Measurements from ENCODE around the gene PDE9A.

Gene PDE9A

DNA sequence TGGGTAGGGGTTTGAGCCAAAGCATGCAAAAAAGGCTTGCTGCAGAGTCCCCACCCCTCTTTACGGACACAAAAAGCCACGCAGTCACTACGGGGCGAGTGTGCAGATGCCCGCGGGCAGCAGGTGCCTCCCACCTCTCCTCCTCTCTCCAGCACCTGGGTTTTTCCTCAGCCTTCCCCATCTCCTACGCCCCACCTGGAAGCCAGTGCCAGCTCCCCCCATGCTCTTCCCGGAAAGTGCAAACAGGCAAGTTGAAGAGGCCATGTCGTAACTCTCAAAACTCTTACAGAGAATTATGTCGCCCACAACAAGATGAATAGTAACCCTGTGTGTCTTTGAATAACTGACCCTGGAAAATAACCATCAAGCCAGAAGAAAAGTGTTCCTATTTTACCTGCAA, 82.5 kb downstream of the PDE9A start:
- no peak for DNase-seq (ENCODE audit: extremely low spot score)
- POLR2A ChIA-PET, result no interaction called here
- TF ChIP-seq HDGF (IDR thresholded peaks at IDR 0.05; ENCODE audit: borderline replicate concordance) (no peak), ELF4 (IDR thresholded peaks at IDR 0.05) (no peak), TARDBP (IDR thresholded peaks at IDR 0.05) (no peak), LEF1 (IDR thresholded peaks at IDR 0.05; ENCODE audit: borderline replicate concordance) (no peak), NFRKB (IDR thresholded peaks at IDR 0.05) (no peak), L3MBTL2 (conservative IDR thresholded peaks at IDR 0.05) (no peak), CTBP1 (IDR thresholded peaks at IDR 0.05; ENCODE audit: borderline replicate concordance) (no peak), FOXM1 (IDR thresholded peaks at IDR 0.05; ENCODE audit: borderline replicate concordance) (no peak)
- TF ChIP-seq, protein P1, sequence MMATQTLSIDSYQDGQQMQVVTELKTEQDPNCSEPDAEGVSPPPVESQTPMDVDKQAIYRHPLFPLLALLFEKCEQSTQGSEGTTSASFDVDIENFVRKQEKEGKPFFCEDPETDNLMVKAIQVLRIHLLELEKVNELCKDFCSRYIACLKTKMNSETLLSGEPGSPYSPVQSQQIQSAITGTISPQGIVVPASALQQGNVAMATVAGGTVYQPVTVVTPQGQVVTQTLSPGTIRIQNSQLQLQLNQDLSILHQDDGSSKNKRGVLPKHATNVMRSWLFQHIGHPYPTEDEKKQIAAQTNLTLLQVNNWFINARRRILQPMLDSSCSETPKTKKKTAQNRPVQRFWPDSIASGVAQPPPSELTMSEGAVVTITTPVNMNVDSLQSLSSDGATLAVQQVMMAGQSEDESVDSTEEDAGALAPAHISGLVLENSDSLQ (IDR thresholded peaks at IDR 0.05), result no peak
- CTCF ChIA-PET, result no interaction called here

DNA sequence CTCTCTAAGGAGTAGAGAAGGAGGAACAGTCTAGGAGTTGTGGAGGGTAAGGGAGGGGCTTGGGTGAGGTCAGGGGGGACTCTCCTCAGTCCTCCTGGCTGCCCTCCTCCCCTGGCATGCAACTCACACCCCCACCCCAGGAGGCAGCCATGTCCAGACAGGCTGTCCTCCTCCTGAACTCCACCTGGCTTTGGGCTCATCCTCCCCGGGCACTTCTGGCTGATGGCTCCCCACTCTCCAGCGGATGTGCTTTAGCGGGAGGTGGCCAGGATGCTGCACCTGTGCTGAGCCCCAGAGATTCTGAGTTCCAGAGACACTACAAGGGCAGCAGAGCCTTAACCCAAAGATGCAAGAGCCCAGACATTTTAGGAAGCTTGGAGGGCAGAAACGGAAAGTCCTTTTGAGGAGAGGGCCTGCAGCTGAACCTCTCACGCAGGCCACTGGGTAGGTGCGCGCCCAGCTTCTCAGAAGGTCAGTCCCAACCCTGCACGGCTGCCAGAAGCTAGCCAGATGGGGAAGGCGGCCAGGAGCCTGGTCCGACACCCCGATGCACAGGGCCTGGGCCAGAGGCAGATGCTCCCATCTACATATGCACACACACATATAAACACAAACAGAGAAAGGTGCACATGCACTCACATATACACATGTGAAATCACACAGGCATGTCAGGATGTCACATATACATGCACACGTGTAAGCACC, 83.4 kb downstream of the PDE9A start:
- ChIA-PET POLR2A (no interaction called here), CTCF (no interaction called here)
- no peak for TF ChIP-seq ARNT (IDR thresholded peaks at IDR 0.05)
- no peak for TF ChIP-seq FOXK2 (IDR thresholded peaks at IDR 0.05)
- TF ChIP-seq FOXM1 (IDR thresholded peaks at IDR 0.05; ENCODE audit: borderline replicate concordance), result no peak
- TF ChIP-seq SP1 (IDR thresholded peaks at IDR 0.05), result no peak
- no peak for TF ChIP-seq NFRKB (IDR thresholded peaks at IDR 0.05)
- TF ChIP-seq ELF4 (IDR thresholded peaks at IDR 0.05), result no peak
- no peak for TF ChIP-seq L3MBTL2 (conservative IDR thresholded peaks at IDR 0.05)
- no peak for DNase-seq (ENCODE audit: extremely low spot score)

DNA sequence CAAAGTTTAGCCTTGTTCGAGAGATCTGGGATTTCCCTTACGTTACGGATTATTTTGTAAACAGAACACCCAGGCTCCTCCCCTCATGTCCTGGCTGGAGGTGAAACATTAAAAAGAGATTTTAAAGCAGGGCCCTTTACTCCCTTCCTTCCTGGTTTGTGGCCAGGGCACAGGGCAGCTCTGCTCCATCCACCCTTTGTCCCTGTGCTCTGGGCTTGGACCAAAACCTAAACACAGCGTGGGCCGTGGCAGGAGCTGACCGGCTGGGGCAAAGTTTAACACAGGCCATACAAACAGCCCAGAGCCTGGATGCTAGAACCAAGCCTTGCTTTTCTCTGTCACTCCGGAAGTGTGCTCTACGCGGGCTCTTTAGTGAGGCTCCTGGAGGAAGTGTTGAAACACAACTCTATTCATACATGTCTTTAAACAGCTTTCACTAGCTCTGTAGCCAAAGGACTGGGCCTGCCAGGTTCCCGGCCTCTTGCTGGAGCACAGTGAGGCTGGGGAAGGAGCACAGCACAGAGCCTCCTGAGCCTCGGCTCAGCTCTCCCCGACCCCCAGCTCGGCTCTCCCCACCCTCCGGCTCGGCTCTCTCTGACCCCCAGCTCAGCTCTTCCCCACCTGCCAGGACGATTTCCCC, 84.7 kb downstream of the PDE9A start:
- CTCF ChIA-PET, result no interaction called here
- no peak for DNase-seq (ENCODE audit: extremely low spot score)
- POLR2A ChIA-PET, result no interaction called here
- TF ChIP-seq TARDBP (IDR thresholded peaks at IDR 0.05), result no peak
- no peak for TF ChIP-seq HDGF (IDR thresholded peaks at IDR 0.05; ENCODE audit: borderline replicate concordance)
- TF ChIP-seq, protein P1 (IDR thresholded peaks at IDR 0.05), result no peak
- TF ChIP-seq FOXA1 (IDR thresholded peaks at IDR 0.05), result no peak
- no peak for TF ChIP-seq FOXK2 (IDR thresholded peaks at IDR 0.05)
- no peak for TF ChIP-seq L3MBTL2 (conservative IDR thresholded peaks at IDR 0.05)
- TF ChIP-seq ELF4 (IDR thresholded peaks at IDR 0.05), result no peak
- no peak for TF ChIP-seq ZNF384 (IDR thresholded peaks at IDR 0.05)
- TF ChIP-seq FOXM1 (IDR thresholded peaks at IDR 0.05; ENCODE audit: borderline replicate concordance), result no peak
- TF ChIP-seq ARNT (IDR thresholded peaks at IDR 0.05), result no peak
- no peak for TF ChIP-seq CTBP1 (IDR thresholded peaks at IDR 0.05; ENCODE audit: borderline replicate concordance)
- no peak for TF ChIP-seq BHLHE40 (IDR thresholded peaks at IDR 0.05; ENCODE audit: borderline replicate concordance)

DNA sequence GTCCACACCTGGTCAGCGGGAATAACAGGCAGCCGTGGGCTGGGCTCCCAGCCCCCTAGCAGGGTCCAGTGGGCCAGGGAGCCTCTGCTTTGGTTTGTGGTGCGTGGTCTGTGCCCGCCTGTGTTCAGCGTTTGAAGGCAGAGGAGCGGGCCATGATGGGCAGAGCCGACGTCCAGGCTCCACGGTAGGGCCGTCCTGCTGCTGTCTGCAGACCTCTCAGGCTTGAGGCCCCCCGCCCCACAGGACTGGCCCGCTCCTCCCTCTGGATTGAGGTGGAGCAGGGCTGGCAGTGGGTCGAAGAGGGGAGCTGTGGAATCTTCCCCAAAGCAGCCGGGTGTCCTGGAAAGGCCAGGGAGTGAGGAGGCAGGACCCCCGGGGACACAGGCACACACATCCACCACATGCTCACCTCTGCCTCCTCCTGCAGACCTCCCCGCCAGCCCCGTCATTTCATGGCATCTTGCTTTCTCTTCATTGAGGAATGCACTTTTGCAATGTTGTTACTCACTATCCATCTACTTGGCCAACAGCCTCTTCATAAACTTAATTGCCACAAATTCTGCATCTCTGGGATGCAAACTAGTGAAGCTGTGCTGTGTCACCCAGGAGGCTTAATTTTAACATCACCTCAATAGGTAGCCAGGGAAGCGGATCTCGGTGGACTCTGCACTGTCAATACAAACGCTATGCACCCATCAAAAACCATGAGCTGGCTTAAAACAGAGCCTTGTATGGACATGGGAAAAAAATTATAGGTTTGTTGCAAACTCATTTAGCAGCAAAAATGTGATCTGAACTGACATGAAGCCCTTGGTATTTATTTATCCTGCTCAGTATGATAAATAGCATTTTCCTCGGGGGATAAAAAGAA, 85.9 kb downstream of the PDE9A start:
- no peak for DNase-seq (ENCODE audit: extremely low spot score)
- CTCF ChIA-PET, result no interaction called here
- POLR2A ChIA-PET, result no interaction called here
- no peak for TF ChIP-seq HDGF (IDR thresholded peaks at IDR 0.05; ENCODE audit: borderline replicate concordance)
- TF ChIP-seq FOXK2 (IDR thresholded peaks at IDR 0.05), result no peak
- TF ChIP-seq SUZ12 (IDR thresholded peaks at IDR 0.05), result no peak
- TF ChIP-seq BHLHE40 (IDR thresholded peaks at IDR 0.05; ENCODE audit: borderline replicate concordance), result no peak
- TF ChIP-seq LEF1 (IDR thresholded peaks at IDR 0.05; ENCODE audit: borderline replicate concordance), result no peak
- no peak for TF ChIP-seq FOXM1 (IDR thresholded peaks at IDR 0.05; ENCODE audit: borderline replicate concordance)
- TF ChIP-seq TARDBP (IDR thresholded peaks at IDR 0.05), result no peak
- TF ChIP-seq, protein P1 (IDR thresholded peaks at IDR 0.05), result no peak

DNA sequence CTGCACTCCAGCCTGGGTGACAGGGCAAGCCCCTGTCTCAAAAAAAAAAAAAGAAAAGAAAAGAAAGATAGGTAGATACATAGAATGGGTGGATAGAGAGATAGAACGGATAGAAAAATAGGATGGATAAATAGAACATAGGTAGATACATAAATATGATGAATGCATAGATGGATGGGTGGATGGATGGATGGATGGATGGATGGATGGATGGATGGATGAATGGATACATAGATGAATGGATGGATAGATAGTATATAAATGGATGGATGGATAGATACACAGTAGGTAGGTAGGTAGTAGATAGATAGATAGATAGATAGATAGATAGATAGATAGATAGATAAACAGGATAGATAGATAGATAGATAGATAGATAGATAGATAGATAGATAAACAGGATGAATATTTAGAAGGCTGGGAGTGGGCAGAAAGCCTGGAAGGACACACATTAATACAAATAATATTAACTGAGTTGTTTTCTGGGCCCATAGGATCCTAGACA, 87.0 kb downstream of the PDE9A start:
- CTCF ChIA-PET, result no interaction called here

More for the DNA sequence above, 87.0 kb downstream of the PDE9A start:
- POLR2A ChIA-PET, result no interaction called here
- DNase-seq (ENCODE audit: extremely low spot score), result no peak
- TF ChIP-seq BHLHE40 (IDR thresholded peaks at IDR 0.05; ENCODE audit: borderline replicate concordance) (no peak), CTBP1 (IDR thresholded peaks at IDR 0.05; ENCODE audit: borderline replicate concordance) (no peak), L3MBTL2 (conservative IDR thresholded peaks at IDR 0.05) (no peak), ELF4 (IDR thresholded peaks at IDR 0.05) (no peak), SUZ12 (IDR thresholded peaks at IDR 0.05) (no peak), FOXM1 (IDR thresholded peaks at IDR 0.05; ENCODE audit: borderline replicate concordance) (no peak), ARNT (IDR thresholded peaks at IDR 0.05) (no peak), LEF1 (IDR thresholded peaks at IDR 0.05; ENCODE audit: borderline replicate concordance) (no peak), SP1 (IDR thresholded peaks at IDR 0.05) (no peak)
